CD4-positive, CD25-positive, alpha-beta regulatory T cell (primary cell): ENCODE measurements around the gene LSM2. TPM values are rescaled to one million over a fixed set of nuclear protein-coding genes. Genes with fewer than 3 reads are reported as not detected.
A peak's percentile ranks its signal among the peaks of the same experiment; 100 is the strongest.

Source experiments
- ATAC-seq, 2 donors: fragments of 150-1000 bp; cut with Tn5 transposase; one replicate each; pipeline ENCODE4 v1.10.0; 2021; ENCODE audit warnings: low read depth in 2 of 2, moderate number of reproducible peaks in 2 of 2, moderate library complexity in 1 of 2
- DNase-seq, 3 donors: peaks; one replicate each; pipeline versions ENCODE4 v3.0.0 to v3.0.0-alpha.2; 2012 to 2022; ENCODE audit warnings: mixed read lengths in 1 of 3
- H3K27ac ChIP-seq: one replicate; pipeline ENCODE4 v1.7.0; 2013; ENCODE audit warnings: mild to moderate bottlenecking, low read length; ENCODE audit not compliant: insufficient read depth, poor library complexity, severe bottlenecking
- H3K27me3 ChIP-seq: one replicate; pipeline ENCODE4 v1.7.0; 2013; ENCODE audit warnings: low read length; ENCODE audit not compliant: control insufficient read depth, insufficient read depth
- H3K36me3 ChIP-seq: one replicate; pipeline ENCODE4 v1.7.0; 2013; ENCODE audit warnings: mild to moderate bottlenecking, low read length, moderate library complexity; ENCODE audit not compliant: control insufficient read depth, insufficient read depth
- H3K4me1 ChIP-seq: 2 replicates; pipeline ENCODE4 v1.7.0; 2013; ENCODE audit warnings: mild to moderate bottlenecking, low read length; ENCODE audit not compliant: insufficient read depth, control insufficient read depth, poor library complexity, severe bottlenecking
- H3K4me3 ChIP-seq: one replicate; pipeline ENCODE4 v1.7.0; 2013; ENCODE audit warnings: low read depth, mild to moderate bottlenecking, low read length, moderate library complexity
- H3K9me3 ChIP-seq, 2 experiments: 1 replicate in 1 of 2; 2 replicates in 1 of 2; pipeline ENCODE4 v1.7.0; 2013; ENCODE audit warnings: low read length in 2 of 2, mild to moderate bottlenecking in 1 of 2, moderate library complexity in 1 of 2; ENCODE audit not compliant: control insufficient read depth in 2 of 2
- H3K27ac Mint-ChIP-seq, 3 donors: one replicate each; pipeline ENCODE4 v1.8.0; 2020 to 2022; ENCODE audit warnings: mild to moderate bottlenecking in 3 of 3, mixed read lengths in 3 of 3, moderate library complexity in 2 of 3
- H3K27me3 Mint-ChIP-seq: one replicate; pipeline ENCODE4 v1.8.0; 2022; ENCODE audit warnings: mild to moderate bottlenecking, mixed read lengths
- H3K36me3 Mint-ChIP-seq: one replicate; pipeline ENCODE4 v1.8.0; 2020; ENCODE audit warnings: mixed read lengths
- H3K4me1 Mint-ChIP-seq, 4 donors: one replicate each; pipeline ENCODE4 v1.8.0; 2020 to 2022; ENCODE audit warnings: mixed read lengths in 4 of 4, mild to moderate bottlenecking in 1 of 4
- H3K4me3 Mint-ChIP-seq, 4 donors: one replicate each; pipeline ENCODE4 v1.8.0; 2020 to 2022; ENCODE audit warnings: mild to moderate bottlenecking in 4 of 4, mixed read lengths in 4 of 4, moderate library complexity in 3 of 4
- H3K9me3 Mint-ChIP-seq, 7 donors: one replicate each; pipeline ENCODE4 v1.8.0; 2020 to 2022; ENCODE audit warnings: mixed read lengths in 7 of 7, mild to moderate bottlenecking in 3 of 7, moderate library complexity in 2 of 7
- polyA plus RNA-seq, 4 donors: library from polyadenylated mRNA; unstranded; fragments of 300-500 nt; fragmentation: Illumina TruSeq; gene quantifications; one replicate each; pipeline ENCODE4 v1.2.3, GENCODE V29; 2021
- total RNA-seq: library from RNA; stranded (reverse); gene quantifications from one replicate; pipeline ENCODE4 v1.2.3, GENCODE V29; 2022

LSM2 gene
- total and polyA plus RNA-seq, 5 donors from 2014 or later = 29.3 to 122 (median 85.8) TPM

DNA sequence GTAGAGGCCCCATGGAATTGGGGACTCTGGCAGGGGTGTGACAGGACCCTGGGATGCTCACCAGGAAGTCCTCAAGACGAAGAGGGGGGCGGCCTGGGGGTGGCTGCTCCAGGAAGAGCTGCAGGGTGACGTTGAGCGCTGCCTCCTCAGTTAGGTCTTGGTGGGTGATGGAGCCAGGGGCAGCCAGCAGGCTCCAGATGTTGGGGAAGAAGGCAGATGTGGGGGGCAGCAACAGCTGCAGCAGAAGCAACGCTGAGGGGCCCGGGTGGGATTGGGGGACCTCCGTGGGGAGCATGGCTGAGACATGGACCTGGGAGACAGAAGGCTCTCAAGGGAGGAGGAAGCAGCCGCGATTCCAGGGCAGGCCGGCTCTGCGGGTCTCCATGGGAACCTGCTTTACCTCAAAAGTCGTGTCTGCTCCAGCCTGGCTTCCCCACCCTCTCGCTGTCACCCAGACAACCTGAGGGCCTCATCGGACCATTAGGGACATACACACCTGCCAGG lies 30.2 kb downstream of the LSM2 start:
- Histone ChIP-seq H3K9me3 (no peaks in the 10 kb centered on the region), H3K27me3 (no peaks in the 10 kb centered on the region), H3K4me1 (peaks cover 44% of the 10 kb centered on the region), H3K36me3 (peaks cover 10% of the 10 kb centered on the region), H3K4me3 (no peak overlapping the region), H3K27ac (peak overlapping the region; percentile 63)
- Mint-ChIP-seq H3K36me3 (peaks cover 3% of the 10 kb centered on the region), H3K9me3 (no peaks in the 10 kb centered on the region), H3K27ac (peak overlapping the region in 2 of 3 donors; percentile 74 to 78), H3K4me1 (peaks cover 0 to 46% (median 12%) of the 10 kb centered on the region in 4 donors), H3K27me3 (peaks cover 4% of the 10 kb centered on the region), H3K4me3 (peak overlapping the region in 3 of 4 donors; percentile 23 to 86 (median 74))
- DNase-seq (no peak), ATAC-seq (no peak)

- peaks cover 0 to 53% (median 18%) of the 10 kb centered on the region in 4 donors for H3K4me1 Mint-ChIP-seq
- Histone ChIP-seq H3K9me3 (no peaks in the 10 kb centered on the region), H3K4me3 (no peak overlapping the region), H3K4me1 (peaks cover 51% of the 10 kb centered on the region), H3K27me3 (no peaks in the 10 kb centered on the region), H3K27ac (no peak overlapping the region), H3K36me3 (peaks cover 10% of the 10 kb centered on the region)
- peak overlapping the region; percentile 74 to 90 (median 86) for H3K27ac Mint-ChIP-seq
- H3K9me3 Mint-ChIP-seq = no peaks in the 10 kb centered on the region
- ATAC-seq (no peak), DNase-seq (no peak)
- peaks cover under 1% of the 10 kb centered on the region for H3K36me3 Mint-ChIP-seq
- H3K4me3 Mint-ChIP-seq = peak overlapping the region in 3 of 4 donors; percentile 23 to 86 (median 74)
- peaks cover 4% of the 10 kb centered on the region for H3K27me3 Mint-ChIP-seq
These were observed 30.9 kb downstream of the LSM2 start for GRCh38 chr6:31775633-31776484.

DNA sequence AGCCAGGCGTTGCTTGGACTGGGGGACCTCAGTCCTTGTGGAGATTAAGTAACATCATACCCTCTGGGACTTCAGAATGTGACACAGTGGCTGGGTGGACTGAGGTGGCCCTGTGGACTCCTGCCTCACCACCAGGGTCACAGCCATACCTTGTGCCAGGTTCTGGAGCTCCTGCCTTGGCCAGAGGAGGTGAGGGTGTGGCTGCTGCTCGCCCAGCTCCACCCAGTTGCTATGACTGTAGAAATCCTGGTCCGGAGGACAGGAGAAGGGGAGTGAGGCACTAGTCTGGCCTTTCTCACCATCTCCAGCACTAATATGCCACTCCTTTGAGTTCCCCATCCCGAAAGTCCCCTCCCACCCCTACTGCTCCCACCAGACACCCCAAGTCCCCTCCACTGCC lies 31.6 kb downstream of the LSM2 start:
- H3K4me1 ChIP-seq = peaks cover 53% of the 10 kb centered on the region
- H3K4me3 Mint-ChIP-seq = peak overlapping the region in 2 of 4 donors; percentile 25 to 61

GRCh38 chr6:31771992-31772358 lies 34.8 kb downstream of the LSM2 start:
- Histone ChIP-seq H3K4me1 (peaks cover 47% of the 10 kb centered on the region), H3K27me3 (no peaks in the 10 kb centered on the region), H3K27ac (no peak overlapping the region), H3K9me3 (no peaks in the 10 kb centered on the region), H3K36me3 (no peaks in the 10 kb centered on the region), H3K4me3 (peak overlapping the region; percentile 41)
- H3K36me3 Mint-ChIP-seq = no peaks in the 10 kb centered on the region
- H3K4me1 Mint-ChIP-seq = peaks cover 7 to 59% (median 20%) of the 10 kb centered on the region in 4 donors
- peaks cover 4% of the 10 kb centered on the region for H3K27me3 Mint-ChIP-seq
- DNase-seq = peak in 1 of 3 donors; percentile 47
- no peak for ATAC-seq
- H3K27ac Mint-ChIP-seq = peak overlapping the region; percentile 46 to 82 (median 56)
- H3K9me3 Mint-ChIP-seq = peaks cover 0 to 1% (median 0%) of the 10 kb centered on the region in 7 donors
- peak overlapping the region; percentile 76 to 88 (median 78) for H3K4me3 Mint-ChIP-seq

More for the DNA sequence above, 31.6 kb downstream of the LSM2 start:
- no peak overlapping the region for H3K27ac ChIP-seq
- Mint-ChIP-seq H3K27ac (peak overlapping the region in 2 of 3 donors; percentile 52 to 90), H3K4me1 (peaks cover 0 to 57% (median 18%) of the 10 kb centered on the region in 4 donors), H3K36me3 (no peaks in the 10 kb centered on the region), H3K9me3 (no peaks in the 10 kb centered on the region), H3K27me3 (peaks cover 4% of the 10 kb centered on the region)
- ATAC-seq = no peak
- no peaks in the 10 kb centered on the region for H3K9me3 ChIP-seq
- H3K27me3 ChIP-seq = no peaks in the 10 kb centered on the region
- DNase-seq = no peak
- peaks cover 6% of the 10 kb centered on the region for H3K36me3 ChIP-seq
- H3K4me3 ChIP-seq = no peak overlapping the region

DNA sequence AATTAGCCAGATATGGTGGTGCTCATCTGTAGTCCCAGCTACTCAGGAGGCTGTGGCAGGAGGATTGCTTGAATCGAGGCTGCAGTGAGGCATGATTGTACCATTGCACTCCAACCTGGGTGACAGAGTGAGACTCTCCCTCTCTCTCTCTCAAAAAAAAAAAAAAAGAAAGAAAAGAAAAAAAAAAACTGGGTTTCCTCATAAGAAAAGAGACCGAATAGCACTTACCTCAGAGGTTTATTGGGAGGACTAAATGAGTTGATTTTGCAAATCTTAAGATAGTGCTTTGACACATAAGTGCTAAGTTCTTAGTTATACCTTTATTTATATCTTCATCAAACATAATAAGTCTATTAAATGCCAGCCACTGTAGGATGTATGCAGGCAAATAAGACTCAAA lies 35.9 kb downstream of the LSM2 start:
- Mint-ChIP-seq H3K27me3 (no peaks in the 10 kb centered on the region), H3K4me1 (peaks cover 7 to 50% (median 17%) of the 10 kb centered on the region in 4 donors), H3K9me3 (peaks cover 0 to 1% (median 0%) of the 10 kb centered on the region in 7 donors), H3K36me3 (no peaks in the 10 kb centered on the region), H3K27ac (peak overlapping the region in 1 of 3 donors; percentile 73), H3K4me3 (peak overlapping the region in 2 of 4 donors; percentile 42 to 88)
- Histone ChIP-seq H3K36me3 (no peaks in the 10 kb centered on the region), H3K9me3 (no peaks in the 10 kb centered on the region), H3K27me3 (no peaks in the 10 kb centered on the region), H3K27ac (peak overlapping the region; percentile 33), H3K4me3 (no peak overlapping the region), H3K4me1 (peaks cover 36% of the 10 kb centered on the region)
- no peak for DNase-seq
- no peak for ATAC-seq

- DNase-seq = peak; percentile 69 to 83 (median 77)
- Histone ChIP-seq H3K4me1 (peaks cover 32% of the 10 kb centered on the region), H3K27me3 (no peaks in the 10 kb centered on the region), H3K36me3 (no peaks in the 10 kb centered on the region), H3K4me3 (no peak overlapping the region), H3K27ac (no peak overlapping the region), H3K9me3 (no peaks in the 10 kb centered on the region)
- peak; percentile 72 to 75 for ATAC-seq
- Mint-ChIP-seq H3K27ac (peak overlapping the region in 1 of 3 donors; percentile 70), H3K9me3 (peaks cover 0 to 1% (median 0%) of the 10 kb centered on the region in 7 donors), H3K4me3 (peak overlapping the region in 2 of 4 donors; percentile 46 to 77), H3K27me3 (no peaks in the 10 kb centered on the region), H3K4me1 (peaks cover 8 to 43% (median 17%) of the 10 kb centered on the region in 4 donors), H3K36me3 (no peaks in the 10 kb centered on the region)
These were observed 36.9 kb downstream of the LSM2 start for GRCh38 chr6:31769684-31770371.

GRCh38 chr6:31768363-31769257 lies 38.2 kb downstream of the LSM2 start:
- no peaks in the 10 kb centered on the region for H3K27me3 Mint-ChIP-seq
- peaks cover 32% of the 10 kb centered on the region for H3K4me1 ChIP-seq
- no peaks in the 10 kb centered on the region for H3K27me3 ChIP-seq
- no peak overlapping the region for H3K27ac ChIP-seq
- H3K27ac Mint-ChIP-seq = peak overlapping the region in 1 of 3 donors; percentile 42
- H3K4me3 ChIP-seq = no peak overlapping the region
- H3K4me1 Mint-ChIP-seq = peaks cover 11 to 39% (median 18%) of the 10 kb centered on the region in 4 donors
- no peaks in the 10 kb centered on the region for H3K9me3 ChIP-seq
- no peak overlapping the region for H3K4me3 Mint-ChIP-seq
- H3K9me3 Mint-ChIP-seq = peaks cover 0 to 1% (median 0%) of the 10 kb centered on the region in 7 donors
- no peak for DNase-seq
- no peak for ATAC-seq
- H3K36me3 Mint-ChIP-seq = no peaks in the 10 kb centered on the region
- no peaks in the 10 kb centered on the region for H3K36me3 ChIP-seq
